ENCODE measurements around the gene DIDO1.

GRCh38 chr20:62855120-62855519, 71.2 kb downstream of the DIDO1 start:
- no peak for TF ChIP-seq POLR2A (IDR thresholded peaks at IDR 0.05)
- TF ChIP-seq, protein P1, sequence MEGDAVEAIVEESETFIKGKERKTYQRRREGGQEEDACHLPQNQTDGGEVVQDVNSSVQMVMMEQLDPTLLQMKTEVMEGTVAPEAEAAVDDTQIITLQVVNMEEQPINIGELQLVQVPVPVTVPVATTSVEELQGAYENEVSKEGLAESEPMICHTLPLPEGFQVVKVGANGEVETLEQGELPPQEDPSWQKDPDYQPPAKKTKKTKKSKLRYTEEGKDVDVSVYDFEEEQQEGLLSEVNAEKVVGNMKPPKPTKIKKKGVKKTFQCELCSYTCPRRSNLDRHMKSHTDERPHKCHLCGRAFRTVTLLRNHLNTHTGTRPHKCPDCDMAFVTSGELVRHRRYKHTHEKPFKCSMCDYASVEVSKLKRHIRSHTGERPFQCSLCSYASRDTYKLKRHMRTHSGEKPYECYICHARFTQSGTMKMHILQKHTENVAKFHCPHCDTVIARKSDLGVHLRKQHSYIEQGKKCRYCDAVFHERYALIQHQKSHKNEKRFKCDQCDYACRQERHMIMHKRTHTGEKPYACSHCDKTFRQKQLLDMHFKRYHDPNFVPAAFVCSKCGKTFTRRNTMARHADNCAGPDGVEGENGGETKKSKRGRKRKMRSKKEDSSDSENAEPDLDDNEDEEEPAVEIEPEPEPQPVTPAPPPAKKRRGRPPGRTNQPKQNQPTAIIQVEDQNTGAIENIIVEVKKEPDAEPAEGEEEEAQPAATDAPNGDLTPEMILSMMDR (IDR thresholded peaks at IDR 0.05) = no peak
